GM19455 (cell line): ENCODE results near the gene SRF.
A peak's percentile ranks its signal among the peaks of the same experiment; 100 is the strongest.

ENCODE experiments used
- ATAC-seq: cut with Tn5 transposase; IDR thresholded peaks from one replicate; pipeline ENCODE4 v1.9.1; 2021; ENCODE audit not compliant: unreplicated experiment

SRF gene

DNA sequence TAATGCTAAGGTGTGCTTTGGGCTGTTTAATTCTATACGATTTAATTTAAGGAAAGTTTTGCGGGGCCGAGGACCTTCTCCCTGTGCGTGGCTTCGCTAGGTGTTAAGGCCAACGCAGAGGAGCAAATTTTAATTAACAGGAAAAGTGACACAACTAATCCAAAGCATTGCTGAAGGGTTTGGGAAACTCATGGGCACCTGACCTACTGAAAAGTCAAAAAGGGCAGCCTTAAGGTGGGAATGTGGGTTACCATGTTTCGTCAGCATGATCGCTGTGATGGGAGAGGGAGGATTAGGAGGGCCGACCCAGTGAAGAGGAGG, 10.5 kb downstream of the SRF start:
- ATAC-seq: no peak

DNA sequence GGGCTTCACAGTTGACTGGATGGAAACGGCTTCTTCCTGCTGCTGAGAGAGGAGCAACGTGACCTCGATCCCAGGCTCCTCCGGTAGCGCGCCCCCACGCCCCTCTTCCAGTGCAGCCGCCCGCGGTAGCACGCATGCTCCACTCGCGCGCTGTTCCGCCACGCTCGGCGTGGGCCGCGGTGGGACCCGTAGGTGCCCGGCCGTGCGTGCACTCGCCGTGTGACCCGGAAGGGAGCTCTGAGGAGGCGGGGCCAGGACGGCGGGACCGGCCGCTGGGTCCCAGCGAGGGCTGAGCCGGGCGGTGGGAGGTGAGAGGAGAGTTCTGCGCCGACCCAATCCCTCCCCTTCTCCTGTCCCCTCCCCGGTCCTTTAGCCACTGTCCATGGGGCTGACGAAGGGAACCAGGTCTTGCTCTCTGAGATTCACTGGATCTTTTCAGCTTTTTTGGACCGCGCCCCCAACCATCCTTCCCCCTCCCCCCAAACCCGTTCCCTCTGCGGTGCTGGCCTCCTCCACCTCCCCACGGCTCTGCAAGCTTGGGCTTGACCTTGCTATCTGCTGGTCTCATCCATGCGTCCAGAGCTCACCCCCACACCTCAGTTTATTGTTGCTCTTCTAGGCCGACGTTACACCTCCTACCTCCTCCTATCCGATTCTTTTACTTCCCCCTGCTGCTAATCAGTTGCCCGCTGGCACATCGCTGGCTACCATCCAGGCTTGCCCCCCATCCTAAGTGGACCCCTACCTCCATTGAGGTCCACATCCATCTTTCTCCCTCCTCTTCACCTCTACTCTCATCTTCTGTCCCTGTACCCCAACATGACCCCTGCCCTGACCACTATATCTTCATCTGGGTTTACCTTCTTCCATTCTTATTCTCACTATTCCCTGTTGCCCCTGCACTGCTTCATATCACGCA, 11.1 kb downstream of the SRF start, which contains the start of gene CUL9:
Gene CUL9 (plus strand): TSS at position 255 of the 919 bp plus-strand sequence. CDS start 2,115 bp downstream, outside the sequence.
- peak; percentile 85 for ATAC-seq

GRCh38 chr6:43183441-43183840, 12.4 kb downstream of the SRF start:
- no peak for ATAC-seq

- ATAC-seq: no peak
Observed at GRCh38 chr6:43184268-43184985, 13.4 kb downstream of the SRF start.

GRCh38 chr6:43185391-43185985, 14.4 kb downstream of the SRF start:
- ATAC-seq: no peak

- no peak for ATAC-seq
Observed at GRCh38 chr6:43186019-43186418, 14.9 kb downstream of the SRF start.

DNA sequence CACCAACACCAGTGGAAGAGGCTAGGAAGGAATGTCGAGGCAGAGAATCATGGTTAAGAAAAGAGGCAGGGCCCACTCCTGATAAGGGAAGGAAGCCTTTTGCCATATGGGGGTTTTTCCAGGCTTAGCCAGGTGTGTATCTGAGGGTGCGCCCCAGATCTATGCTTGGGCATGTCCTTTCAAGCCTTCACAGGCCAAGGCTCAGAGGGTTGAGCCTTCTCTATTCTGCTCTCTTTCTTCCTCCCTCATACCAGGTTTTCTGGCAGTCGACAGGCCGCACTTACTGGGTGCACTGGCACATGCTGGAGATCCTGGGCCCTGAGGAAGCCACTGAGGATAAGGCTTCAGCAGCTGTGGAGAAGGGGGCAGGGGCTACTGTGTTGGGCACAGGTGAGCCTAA, 15.6 kb downstream of the SRF start:
- no peak for ATAC-seq

GRCh38 chr6:43187821-43188220, 16.8 kb downstream of the SRF start:
- ATAC-seq: no peak

DNA sequence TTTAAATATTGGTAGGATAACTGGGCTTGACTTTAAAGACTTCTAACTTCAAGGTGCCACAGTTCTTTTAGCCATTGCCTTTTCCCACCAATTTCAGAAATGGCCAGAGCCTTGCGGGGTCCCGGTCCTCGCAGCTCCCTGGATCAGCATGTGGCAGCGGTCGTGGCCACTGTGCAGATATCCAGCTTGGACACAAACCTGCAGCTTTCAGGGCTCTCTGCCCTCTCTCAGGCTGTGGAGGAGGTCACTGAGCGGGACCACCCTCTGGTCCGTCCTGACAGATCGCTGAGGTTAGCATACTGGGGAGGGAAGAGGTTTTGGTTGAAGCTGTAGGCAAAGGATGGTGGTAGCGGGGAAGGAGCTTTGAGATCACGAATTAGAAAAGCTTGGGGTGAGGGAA, 17.4 kb downstream of the SRF start:
- ATAC-seq: no peak

DNA sequence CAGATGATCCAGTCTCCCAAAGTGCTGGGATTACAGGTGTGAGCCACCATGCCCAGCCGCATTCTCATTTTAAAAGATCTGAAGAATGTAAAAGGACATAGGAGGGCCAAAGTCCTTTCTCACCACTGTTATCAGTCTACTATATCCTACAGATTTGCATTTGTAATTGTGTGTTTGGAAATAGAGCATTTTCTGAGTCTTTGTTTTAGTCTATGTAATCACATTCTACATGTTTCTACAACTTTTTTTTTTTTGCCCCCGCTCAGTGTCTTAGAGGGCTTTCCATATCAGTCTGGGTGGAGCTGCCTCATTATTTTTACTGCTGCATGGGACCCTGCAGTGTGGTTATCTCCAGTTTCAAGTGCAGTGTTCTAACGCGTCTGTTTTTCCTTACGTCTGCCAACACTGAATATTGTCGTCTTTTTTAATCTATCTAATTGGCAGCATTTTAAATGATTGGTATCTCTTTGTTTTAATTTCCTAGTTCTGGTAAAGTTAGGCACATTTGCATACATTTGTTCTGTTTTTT, 18.8 kb downstream of the SRF start:
- ATAC-seq: no peak

GRCh38 chr6:43192911-43193310, 21.8 kb downstream of the SRF start:
- no peak for ATAC-seq

GRCh38 chr6:43193929-43194328, 22.9 kb downstream of the SRF start:
- no peak for ATAC-seq

DNA sequence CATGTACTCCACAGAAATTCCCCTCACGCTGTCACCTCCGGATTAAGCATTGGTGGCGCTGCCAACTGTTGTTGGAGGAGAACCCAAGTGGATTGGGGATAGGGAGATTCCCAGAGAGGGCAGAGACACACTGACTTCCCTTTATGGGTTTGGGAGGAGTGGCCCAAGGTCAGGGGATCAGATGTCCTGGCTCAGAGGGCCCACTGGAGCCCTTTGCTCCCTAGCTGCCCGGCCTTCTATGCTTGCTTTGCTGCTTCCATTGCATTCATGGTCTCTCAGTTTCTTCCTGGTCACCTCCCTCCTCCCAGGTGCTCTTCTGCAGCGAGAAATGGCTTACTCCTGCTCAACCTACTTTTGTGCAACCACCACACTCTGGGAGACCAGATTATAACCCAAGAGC, 25.3 kb downstream of the SRF start:
- no peak for ATAC-seq

DNA sequence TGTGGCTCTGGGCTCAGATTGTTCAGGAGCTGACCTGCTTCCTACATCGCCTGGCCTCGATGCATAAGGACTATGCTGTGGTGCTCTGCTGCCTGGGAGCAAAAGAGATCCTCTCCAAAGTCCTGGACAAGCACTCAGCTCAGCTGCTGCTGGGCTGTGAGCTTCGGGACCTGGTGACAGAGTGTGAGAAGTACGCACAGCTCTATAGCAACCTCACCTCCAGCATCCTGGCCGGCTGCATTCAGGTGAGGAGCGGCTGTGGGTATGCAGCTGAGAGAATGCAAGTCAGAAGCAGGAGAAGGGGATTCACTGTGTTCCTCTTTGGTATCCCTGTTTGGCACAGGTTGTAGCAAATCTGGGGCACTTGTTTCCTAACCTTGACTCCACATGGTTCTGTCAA, 28.8 kb downstream of the SRF start:
- ATAC-seq: no peak

- no peak for ATAC-seq
Observed at GRCh38 chr6:43200541-43200940, 29.5 kb downstream of the SRF start.

DNA sequence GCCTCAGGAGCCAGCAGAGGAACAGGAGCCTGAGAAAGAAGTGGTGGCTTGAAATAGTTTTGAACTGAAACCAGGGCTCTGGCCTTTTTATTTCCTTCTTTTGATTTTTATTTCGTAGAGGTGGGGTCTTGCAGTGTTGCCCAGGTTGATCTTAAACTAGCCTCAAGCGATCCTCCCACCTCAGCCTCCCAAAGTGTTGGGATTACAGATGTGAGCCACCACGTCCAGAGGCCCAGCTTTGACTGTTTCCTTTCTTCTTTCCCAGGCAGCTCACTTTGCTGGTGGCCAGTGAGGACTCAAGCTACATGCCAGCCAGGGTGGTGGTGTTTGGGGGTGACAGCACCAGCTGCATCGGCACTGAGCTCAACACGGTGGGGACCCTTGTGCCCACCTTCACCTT, 31.4 kb downstream of the SRF start:
- ATAC-seq: no peak

- no peak for ATAC-seq
Observed at GRCh38 chr6:43203029-43203717, 32.1 kb downstream of the SRF start.

DNA sequence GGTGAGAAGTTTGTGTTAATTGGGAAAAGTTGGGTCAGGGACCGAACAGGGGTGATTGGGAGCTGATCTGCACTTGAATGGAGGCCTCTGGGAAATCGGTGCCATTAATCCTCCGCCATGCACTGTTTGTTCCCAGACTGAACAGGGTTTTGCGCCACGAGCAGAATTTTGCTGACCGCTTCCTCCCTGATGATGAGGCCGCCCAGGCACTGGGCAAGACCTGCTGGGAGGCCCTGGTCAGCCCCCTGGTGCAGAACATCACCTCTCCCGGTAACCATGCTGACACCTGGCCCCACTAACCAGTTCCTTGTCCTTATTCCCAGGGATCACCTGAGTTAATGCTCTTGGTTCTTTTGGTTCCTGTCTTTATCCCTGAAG, 32.6 kb downstream of the SRF start:
- ATAC-seq: no peak

- no peak for ATAC-seq
Observed at GRCh38 chr6:43204271-43205105, 33.4 kb downstream of the SRF start.

GRCh38 chr6:43205849-43206248, 34.8 kb downstream of the SRF start:
- no peak for ATAC-seq
